ENCODE measurements around the gene FGF1. TPM values are rescaled to one million over a fixed set of nuclear protein-coding genes. Genes with fewer than 3 reads are reported as not detected.

FGF1 gene
- total and polyA plus RNA-seq, 2 of the 4 experiments (the other 2 are of a cell fraction), result 7.6 to 7.7 TPM

- DNase-seq (no peak), ATAC-seq (ENCODE audit: low read depth) (no peak)
- no peak overlapping the region for H3K4me3 ChIP-seq (ENCODE audit: insufficient read depth, low read depth, low read length)
- H3K36me3 ChIP-seq (ENCODE audit: control insufficient read depth, insufficient read depth, low read length), result no peaks in the 10 kb centered on the region
- H3K27ac ChIP-seq (ENCODE audit: insufficient read depth, low read length), result no peak overlapping the region
- no peaks in the 10 kb centered on the region for H3K27me3 ChIP-seq (ENCODE audit: control insufficient read depth, insufficient read depth, low read length)
- H3K23ac ChIP-seq (ENCODE audit: low read depth, low read length), result no peak overlapping the region
- H3K4ac ChIP-seq (ENCODE audit: low read depth, low read length), result no peak overlapping the region
- no peak overlapping the region for H3K9ac ChIP-seq (ENCODE audit: low read depth, low read length)
- no peak overlapping the region for H3K18ac ChIP-seq (ENCODE audit: low read depth, low read length)
- H3K56ac ChIP-seq (ENCODE audit: extremely low read depth, insufficient read depth, low read length), result no peak overlapping the region
- H3K9me1 ChIP-seq (ENCODE audit: insufficient read depth, low read length), result no peaks in the 10 kb centered on the region
- CTCF ChIA-PET, result interaction anchor here (1.0 kb wide), 1 partner anchor 51 kb away, joined by 3 read pairs; no protein-coding TSS in a partner anchor
- no peak overlapping the region for H2AK5ac ChIP-seq (ENCODE audit: low read depth, low read length)
- H3K79me1 ChIP-seq (ENCODE audit: low read depth in 1 of 2, low read length in 2 of 2), result no peaks in the 10 kb centered on the region
- H2BK5ac ChIP-seq (ENCODE audit: low read depth, low read length, poor library complexity, severe bottlenecking), result no peak overlapping the region
- no peak overlapping the region for H2BK120ac ChIP-seq (ENCODE audit: low read depth, low read length)
- no peak overlapping the region for H2AFZ ChIP-seq (replicated peaks; ENCODE audit: low read length, poor library complexity)
- no peak overlapping the region for H4K5ac ChIP-seq (ENCODE audit: low read depth, low read length)
- in situ Hi-C loops (cut with MboI; ENCODE audit: low sequenced_read_pairs), result no loop called here
- no peak overlapping the region for H2AK9ac ChIP-seq (replicated peaks; ENCODE audit: low read depth, low read length, poor library complexity)
- H3K4me2 ChIP-seq (ENCODE audit: low read depth, low read length), result no peak overlapping the region
- POLR2A ChIA-PET (ENCODE audit: unreplicated experiment), result no interaction called here
- no peak overlapping the region for H2BK20ac ChIP-seq (ENCODE audit: low read depth, low read length)
- peaks cover 4% of the 10 kb centered on the region for H3K4me1 ChIP-seq (ENCODE audit: control insufficient read depth, insufficient read depth, low read length)
- no CpG with 5 or more reads among the region's 11 CpGs for WGBS, 2 experiments (ENCODE audit: extremely low coverage in 2 of 2, insufficient read length in 1 of 2)
- BruUV-seq (replicated peaks), result no TSS peak
- H2BK15ac ChIP-seq (ENCODE audit: low read depth, low read length), result no peak overlapping the region
- 0 out of 2 replicates have a peak, but pooled peaks cover 2% of the 10 kb centered on the region for H3K9me3 ChIP-seq (ENCODE audit: control insufficient read depth, insufficient read depth, low read length)
- TF ChIP-seq SMC3 (IDR thresholded peaks at IDR 0.05; ENCODE audit: low read depth, low read length), result no peak
- TF ChIP-seq NFE2L2 (IDR thresholded peaks at IDR 0.05; ENCODE audit: low read depth, low read length), result no peak
- TF ChIP-seq CEBPB (IDR thresholded peaks at IDR 0.05; ENCODE audit: low read depth, low read length), result no peak
- TF ChIP-seq RAD21 (IDR thresholded peaks at IDR 0.05; ENCODE audit: low read length), result no peak
- no peak for TF ChIP-seq RFX5 (IDR thresholded peaks at IDR 0.05; ENCODE audit: low read depth, low read length)
- no peak for TF ChIP-seq MXI1 (IDR thresholded peaks at IDR 0.05; ENCODE audit: borderline replicate concordance, low read depth, low read length)
- TF ChIP-seq POLR2A (IDR thresholded peaks at IDR 0.05; ENCODE audit: low read depth, low read length), result no peak
- TF ChIP-seq, protein P1, sequence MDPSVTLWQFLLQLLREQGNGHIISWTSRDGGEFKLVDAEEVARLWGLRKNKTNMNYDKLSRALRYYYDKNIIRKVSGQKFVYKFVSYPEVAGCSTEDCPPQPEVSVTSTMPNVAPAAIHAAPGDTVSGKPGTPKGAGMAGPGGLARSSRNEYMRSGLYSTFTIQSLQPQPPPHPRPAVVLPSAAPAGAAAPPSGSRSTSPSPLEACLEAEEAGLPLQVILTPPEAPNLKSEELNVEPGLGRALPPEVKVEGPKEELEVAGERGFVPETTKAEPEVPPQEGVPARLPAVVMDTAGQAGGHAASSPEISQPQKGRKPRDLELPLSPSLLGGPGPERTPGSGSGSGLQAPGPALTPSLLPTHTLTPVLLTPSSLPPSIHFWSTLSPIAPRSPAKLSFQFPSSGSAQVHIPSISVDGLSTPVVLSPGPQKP (IDR thresholded peaks at IDR 0.05; ENCODE audit: borderline replicate concordance, low read depth, low read length), result no peak
- TF ChIP-seq BHLHE40 (IDR thresholded peaks at IDR 0.05; ENCODE audit: low read depth, low read length), result no peak
- TF ChIP-seq RCOR1 (IDR thresholded peaks at IDR 0.05; ENCODE audit: insufficient replicate concordance, low read length), result no peak
- intact Hi-C loops (cut with micrococcal nuclease), result no loop called here
- dilution Hi-C loops (cut with HindIII; ENCODE audit: low sequenced_read_pairs, unreplicated experiment), result no loop called here
- H4K91ac ChIP-seq (ENCODE audit: insufficient read depth, low read depth, low read length), result no peak overlapping the region
- H4K20me1 ChIP-seq (ENCODE audit: insufficient read depth, low read length), result no peaks in the 10 kb centered on the region
- no peak overlapping the region for H4K8ac ChIP-seq (ENCODE audit: low read depth in 2 of 2, low read length in 2 of 2)
- H3K14ac ChIP-seq (replicated peaks; ENCODE audit: low read depth, low read length), result no peak overlapping the region
These were observed 23.9 kb downstream of the FGF1 start for GRCh38 chr5:142661957-142662356.
